H1 (cell line): ENCODE results near the gene PAIP2.

Experiments
- EZH2 ChIP-seq: fragments of 200-600 bp; sonication (generic); IDR thresholded peaks from 2 replicates; pipeline ENCODE4 v1.7.1; 2012; ENCODE audit warnings: low read depth, mild to moderate bottlenecking, moderate library complexity, low read length, inconsistent platforms; ENCODE audit not compliant: severe bottlenecking
- RXRA ChIP-seq: IDR thresholded peaks from 2 replicates; pipeline ENCODE4 v1.6.1; 2011; ENCODE audit warnings: low read depth, mild to moderate bottlenecking, low read length, moderate library complexity; ENCODE audit not compliant: insufficient read depth

DNA sequence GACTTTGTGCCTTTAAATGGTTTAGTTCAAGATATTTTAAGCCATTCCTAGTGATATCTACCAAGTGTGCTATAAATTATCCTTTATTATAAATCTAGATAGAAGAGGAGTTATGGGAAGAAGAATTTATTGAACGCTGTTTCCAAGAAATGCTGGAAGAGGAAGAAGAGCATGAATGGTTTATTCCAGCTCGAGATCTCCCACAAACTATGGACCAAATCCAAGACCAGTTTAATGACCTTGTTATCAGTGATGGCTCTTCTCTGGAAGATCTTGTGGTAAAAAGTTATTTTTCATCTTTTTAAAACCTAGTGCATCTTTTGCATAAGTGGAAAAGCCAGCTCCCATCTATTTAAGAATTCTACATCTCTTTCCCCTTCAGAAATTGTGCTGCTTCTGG, 22.8 kb downstream of the PAIP2 start:
- no peak for TF ChIP-seq RXRA
- no peak for TF ChIP-seq EZH2
